A549 (cell line): ENCODE results near the gene RGS6.

ENCODE experiments used
- CEBPB ChIP-seq, 2 experiments: fragments of >200 bp in 1 of 2; sonication (Bioruptor Twin) in 1 of 2; formaldehyde crosslinking in 1 of 2; IDR thresholded peaks; 2 replicates each; pipeline ENCODE4 v1.6.1; 2012 to 2016
- CHD2 ChIP-seq: fragments of 150-350 bp; IDR thresholded peaks from 2 replicates; pipeline ENCODE4 v1.6.1; 2014; ENCODE audit warnings: low read length; ENCODE audit not compliant: partially characterized antibody
- CTCF ChIP-seq: fragments of >200 bp; sonication (Bioruptor Twin); formaldehyde crosslinking; IDR thresholded peaks from 3 replicates; pipeline ENCODE4 v1.5.1; 2016
- KDM1A ChIP-seq: fragments of 200-600 bp; sonication (generic); IDR thresholded peaks from 2 replicates; pipeline ENCODE4 v1.6.1; 2016; ENCODE audit warnings: low read depth, mild to moderate bottlenecking
- POLR2A ChIP-seq: IDR thresholded peaks from 2 replicates; pipeline ENCODE4 v1.6.1; 2012; ENCODE audit warnings: mild to moderate bottlenecking, low read length
- RCOR1 ChIP-seq: fragments of 150-350 bp; IDR thresholded peaks from 2 replicates; pipeline ENCODE4 v1.6.1; 2014; ENCODE audit warnings: antibody characterized with exemption, low read length, low read depth
- RFX5 ChIP-seq: fragments of 450-650 bp; IDR thresholded peaks from 2 replicates; pipeline ENCODE4 v1.7.1; 2014; ENCODE audit warnings: antibody characterized with exemption, mild to moderate bottlenecking, moderate library complexity
- USF2 ChIP-seq: fragments of 450-650 bp; IDR thresholded peaks from 2 replicates; pipeline ENCODE4 v1.6.1; 2014; ENCODE audit warnings: antibody characterized with exemption

GRCh38 chr14:71961972-71962371 lies 29.7 kb downstream of the RGS6 start:
- TF ChIP-seq POLR2A = no peak
- TF ChIP-seq CEBPB (IDR thresholded peaks at IDR 0.05) = no peak
- no peak for TF ChIP-seq CTCF
- no peak for TF ChIP-seq KDM1A
- TF ChIP-seq RCOR1 = no peak
- TF ChIP-seq RFX5 = no peak
- TF ChIP-seq CHD2 = no peak
- TF ChIP-seq USF2 = no peak
